T-helper 9 cell (primary cell): ENCODE measurements around the gene TCEAL3.
"Not testable (repeated sequence)": the region's sequence is repeated elsewhere in the genome, so short reads cannot be mapped to it uniquely, and the experiment has no call there.

Source experiments
- DNase-seq: peaks from one replicate; pipeline ENCODE4 v3.0.0-alpha.2; 2020

The TCEAL3 gene

DNA sequence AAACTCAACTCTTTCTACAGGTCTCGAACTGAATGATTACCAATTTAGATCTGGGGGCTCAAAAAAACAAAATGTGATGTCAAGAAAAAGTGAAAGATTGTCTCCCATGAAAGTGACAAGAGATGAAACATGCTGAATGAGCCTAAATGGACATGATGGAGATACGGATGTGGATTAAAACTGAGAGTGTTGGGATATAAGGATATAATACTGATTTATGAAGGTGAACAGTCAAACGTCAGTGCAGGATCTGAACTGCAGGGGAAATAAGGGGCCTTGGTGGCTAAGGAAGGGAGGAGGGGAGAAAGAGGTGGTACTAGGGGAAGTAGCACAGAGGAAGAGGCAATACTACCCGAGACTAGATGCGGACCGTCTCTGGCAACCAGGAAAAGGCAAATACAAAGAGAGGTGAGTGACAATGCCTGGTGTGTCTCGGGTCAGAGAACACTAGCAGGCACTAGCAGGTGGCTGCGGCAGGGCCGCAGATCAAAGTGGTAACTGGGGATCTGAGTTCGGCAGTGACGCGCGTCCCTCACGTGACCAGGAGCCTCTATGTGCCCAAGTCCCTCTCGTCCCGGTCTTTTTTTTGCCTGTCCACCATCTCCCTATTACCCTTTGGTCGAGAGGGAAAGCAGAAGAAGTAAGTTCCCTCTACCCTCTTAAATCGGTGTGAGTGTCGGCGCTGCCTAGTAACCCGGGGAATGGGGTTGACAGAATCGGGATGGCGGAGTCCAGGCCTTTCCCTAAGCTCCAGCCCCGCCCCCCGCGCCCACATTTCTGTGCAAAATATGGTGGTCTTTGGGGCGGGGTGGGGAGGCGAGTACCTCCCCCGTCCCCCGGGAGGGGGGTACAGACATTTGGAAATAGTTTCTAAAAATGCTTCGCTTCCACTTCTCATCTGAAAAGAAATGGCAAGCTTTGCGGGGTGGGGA is 20.9 kb downstream of the TCEAL3 start, which contains the start of gene TCEAL1:
Gene TCEAL1 (plus strand): TSS at position 590 of the 932 bp plus-strand sequence. CDS start 942 bp downstream, outside the sequence.
- DNase-seq, result peak; percentile 20

DNA sequence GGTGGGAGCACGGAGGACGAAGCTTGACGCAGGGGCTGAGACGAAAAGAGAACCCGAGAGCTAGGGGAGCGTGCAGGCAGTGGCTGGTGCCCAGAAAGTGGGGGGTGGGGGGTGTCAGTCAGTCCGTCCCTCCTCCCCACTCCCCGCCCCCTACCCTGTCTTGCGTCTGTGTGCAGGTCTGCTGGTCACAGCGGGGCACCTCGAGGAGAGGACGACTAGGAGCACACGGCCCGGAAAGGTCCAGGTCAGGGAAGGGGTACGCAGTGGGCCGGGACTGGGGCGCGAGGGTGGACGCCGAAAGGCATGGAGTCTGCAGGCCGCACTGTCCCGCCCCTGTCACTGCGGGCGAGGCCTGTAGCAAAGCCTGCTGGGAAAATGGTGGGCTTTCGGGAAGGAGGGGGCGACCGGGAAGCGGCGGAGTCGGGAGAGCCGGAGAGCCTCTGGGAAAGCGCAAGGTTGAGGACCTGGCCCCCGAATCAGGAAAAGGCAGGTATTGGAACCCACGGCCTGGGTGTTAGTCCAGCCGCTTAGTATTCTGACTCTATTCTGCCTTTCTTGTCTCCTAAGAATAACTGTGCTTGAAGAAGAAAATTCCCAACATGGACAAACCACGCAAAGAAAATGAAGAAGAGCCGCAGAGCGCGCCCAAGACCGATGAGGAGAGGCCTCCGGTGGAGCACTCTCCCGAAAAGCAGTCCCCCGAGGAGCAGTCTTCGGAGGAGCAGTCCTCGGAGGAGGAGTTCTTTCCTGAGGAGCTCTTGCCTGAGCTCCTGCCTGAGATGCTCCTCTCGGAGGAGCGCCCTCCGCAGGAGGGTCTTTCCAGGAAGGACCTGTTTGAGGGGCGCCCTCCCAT is 21.8 kb downstream of the TCEAL3 start:
- no peak for DNase-seq

- no peak for DNase-seq
These were observed 22.4 kb downstream of the TCEAL3 start for GRCh38 chrX:103630171-103630511.

GRCh38 chrX:103631145-103631544 is 23.4 kb downstream of the TCEAL3 start:
- no peak for DNase-seq

DNA sequence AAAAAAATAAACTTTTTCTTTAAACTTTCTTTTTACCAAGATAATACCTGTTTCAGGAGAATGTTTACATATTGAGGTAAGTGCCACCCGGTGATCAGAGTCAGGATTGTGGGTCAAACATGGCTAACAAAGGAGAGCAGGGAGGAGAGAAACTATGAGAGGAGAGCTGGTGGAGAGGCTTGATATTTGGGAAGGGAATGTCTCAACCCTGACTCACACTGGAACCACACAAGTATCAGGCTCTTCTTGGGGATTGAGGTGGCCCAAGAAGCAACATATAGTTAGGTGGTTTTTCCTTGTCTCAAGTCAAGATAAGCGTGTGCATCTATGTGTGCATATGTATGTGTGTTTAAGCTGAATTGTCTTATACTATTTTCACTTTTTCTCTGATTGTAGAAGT is 27.7 kb downstream of the TCEAL3 start:
- no peak for DNase-seq

DNA sequence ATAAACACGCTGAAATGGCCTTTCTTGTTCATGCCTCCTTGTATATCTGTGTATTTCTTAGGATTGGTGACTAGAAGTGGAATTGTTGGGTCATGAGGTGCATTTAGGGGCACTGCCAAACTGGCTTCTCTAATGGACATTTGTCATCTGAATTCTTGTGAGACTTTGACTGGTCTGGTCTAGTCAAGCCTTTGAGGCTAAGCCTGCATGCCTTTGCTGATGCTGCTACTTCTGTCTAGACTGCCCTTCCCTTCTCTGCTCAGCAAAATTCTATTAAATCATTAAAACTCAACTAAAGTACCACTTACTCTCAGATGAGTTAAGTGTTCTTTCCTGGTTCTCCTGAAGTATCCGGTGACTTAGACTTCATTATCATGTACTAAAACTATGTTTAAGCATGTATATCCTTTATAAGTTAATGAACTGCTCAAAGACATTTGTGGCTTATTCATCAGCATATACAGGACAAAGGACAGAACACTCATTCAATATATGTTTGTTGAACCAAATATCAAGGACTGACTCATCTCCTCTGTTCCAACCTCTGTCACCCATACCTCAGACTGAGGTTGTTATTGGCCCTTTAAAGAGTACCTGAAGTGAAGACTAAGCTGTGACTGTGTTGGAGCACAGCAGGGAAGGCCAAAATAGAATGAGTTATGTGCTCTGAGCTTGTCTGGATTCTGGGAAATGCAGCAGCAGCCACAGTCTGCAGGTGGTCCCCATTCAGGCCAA is 30.0 kb downstream of the TCEAL3 start:
- DNase-seq, result no peak

DNA sequence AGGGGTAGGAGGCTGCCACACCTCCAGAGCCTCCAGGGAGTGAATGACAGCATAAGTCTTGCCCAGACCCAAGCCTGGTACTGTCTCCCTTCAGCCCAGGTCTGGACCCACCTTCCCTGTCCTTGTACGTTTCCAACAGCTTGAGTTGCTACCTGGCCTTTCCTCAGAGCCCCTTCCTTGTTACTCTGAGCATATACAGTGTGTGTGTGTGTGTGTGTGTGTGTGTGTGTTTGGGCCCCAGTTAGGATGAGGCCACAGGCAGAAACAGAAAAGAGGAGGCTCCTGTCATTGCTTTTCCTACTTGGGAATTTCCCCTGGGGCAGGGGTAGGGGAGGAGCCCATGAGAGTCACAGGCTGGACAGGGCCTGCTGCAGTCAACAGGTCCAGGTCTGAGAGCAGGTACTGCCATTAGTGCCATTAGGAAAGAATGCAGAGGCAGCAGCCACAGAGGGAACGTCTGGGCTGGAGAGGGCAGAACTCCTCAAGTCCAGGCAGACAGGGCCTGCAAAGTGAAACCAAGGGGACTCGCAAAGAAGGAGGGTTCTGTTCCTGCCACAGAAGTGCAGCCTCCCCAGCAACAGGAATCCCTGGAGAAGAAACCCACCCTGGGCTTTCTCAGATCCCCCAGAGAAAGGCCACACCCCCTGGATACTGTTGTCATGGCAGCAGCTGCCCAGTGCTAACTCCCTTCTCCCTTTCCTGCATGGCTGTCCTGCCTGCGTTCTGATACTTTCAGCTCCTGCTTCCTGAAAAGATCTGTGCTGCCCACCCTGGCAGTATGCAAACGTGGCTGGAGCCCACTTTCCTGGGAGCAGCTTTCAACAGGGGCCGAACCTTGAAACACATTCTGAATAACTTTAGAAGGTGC is 30.9 kb downstream of the TCEAL3 start:
- DNase-seq, result not testable (repeated sequence)

DNA sequence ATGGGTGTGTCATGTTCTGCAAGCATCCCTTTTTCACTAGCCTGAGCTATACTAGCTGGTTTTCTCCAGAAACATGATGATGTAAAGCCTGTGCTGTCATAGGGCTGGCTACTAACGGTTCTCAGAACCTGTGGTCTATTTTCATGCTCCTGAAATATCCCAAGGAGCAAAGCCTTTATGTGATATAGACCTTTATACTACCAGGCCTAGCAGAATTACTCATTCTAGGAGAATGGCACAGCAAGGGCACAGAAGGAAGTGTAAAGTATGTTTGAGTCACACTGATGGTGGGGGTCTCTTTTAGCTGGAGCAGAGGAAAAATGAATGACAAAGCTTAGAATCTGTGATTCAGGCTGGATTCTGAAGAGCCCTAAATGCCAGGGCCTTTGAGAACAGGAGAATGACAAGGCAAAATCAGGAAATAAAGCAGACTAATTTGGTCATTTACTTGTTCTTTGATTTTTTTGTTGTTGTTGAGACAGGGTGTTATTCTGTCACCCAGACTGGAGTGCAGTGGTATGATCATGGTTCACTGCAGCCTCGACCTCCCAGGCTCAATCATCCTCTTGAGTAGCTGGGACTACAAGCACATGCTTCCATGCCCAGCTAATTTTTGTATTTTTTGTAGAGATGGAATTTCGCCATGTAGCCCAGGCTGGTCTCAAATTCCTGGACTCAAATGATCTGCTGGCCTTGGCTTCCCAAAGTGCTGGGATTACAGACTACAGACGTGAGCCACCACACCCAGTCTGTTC is 32.8 kb downstream of the TCEAL3 start:
- DNase-seq, result no peak

- DNase-seq, result no peak
These were observed 36.4 kb downstream of the TCEAL3 start for GRCh38 chrX:103644125-103644524.

DNA sequence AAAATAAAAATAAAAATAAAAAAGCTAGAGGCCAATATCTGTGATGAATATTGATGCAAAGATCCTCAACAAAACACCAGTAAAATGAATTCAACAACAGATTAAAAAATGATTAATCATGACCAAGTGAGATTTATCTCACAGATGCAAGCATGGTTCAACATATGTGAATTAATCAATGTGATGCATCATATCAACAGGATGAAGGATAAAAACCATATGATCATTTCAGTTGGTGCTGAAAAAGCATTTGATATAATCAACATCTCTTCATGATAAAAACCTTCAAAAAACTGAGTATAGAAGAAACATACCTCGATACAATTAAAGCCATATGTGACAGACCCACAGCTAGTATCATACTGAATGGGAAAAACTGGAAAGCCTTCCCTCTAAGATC is 39.9 kb downstream of the TCEAL3 start:
- no peak for DNase-seq

DNA sequence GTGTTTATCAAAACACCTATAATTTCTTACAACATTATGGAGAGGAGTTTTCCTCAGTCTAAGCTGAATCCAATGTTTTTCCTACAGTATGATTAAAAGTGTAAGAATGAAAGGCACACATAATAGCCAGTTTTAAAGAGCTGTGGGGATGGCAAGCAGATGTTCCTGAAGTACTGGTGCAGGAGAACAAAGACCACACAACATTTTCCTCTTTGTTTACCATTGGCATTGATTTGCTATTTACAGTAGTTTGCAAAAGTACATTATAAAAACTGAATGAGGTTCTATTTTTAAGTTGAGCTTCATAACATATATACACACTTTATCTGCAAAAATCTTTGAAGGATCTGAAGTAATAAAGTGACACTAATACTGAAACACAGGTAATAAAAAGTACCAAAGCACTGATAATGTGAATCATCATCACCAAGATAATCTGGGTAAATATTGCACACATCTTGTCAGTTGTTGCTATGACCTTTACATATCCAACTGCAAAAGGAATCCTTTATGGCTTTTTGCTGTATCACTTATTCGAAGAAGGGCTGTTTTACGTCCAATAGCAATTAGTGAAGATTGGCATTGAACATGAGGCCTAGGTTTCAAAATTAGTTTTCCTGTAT is 43.5 kb downstream of the TCEAL3 start:
- DNase-seq, result no peak

DNA sequence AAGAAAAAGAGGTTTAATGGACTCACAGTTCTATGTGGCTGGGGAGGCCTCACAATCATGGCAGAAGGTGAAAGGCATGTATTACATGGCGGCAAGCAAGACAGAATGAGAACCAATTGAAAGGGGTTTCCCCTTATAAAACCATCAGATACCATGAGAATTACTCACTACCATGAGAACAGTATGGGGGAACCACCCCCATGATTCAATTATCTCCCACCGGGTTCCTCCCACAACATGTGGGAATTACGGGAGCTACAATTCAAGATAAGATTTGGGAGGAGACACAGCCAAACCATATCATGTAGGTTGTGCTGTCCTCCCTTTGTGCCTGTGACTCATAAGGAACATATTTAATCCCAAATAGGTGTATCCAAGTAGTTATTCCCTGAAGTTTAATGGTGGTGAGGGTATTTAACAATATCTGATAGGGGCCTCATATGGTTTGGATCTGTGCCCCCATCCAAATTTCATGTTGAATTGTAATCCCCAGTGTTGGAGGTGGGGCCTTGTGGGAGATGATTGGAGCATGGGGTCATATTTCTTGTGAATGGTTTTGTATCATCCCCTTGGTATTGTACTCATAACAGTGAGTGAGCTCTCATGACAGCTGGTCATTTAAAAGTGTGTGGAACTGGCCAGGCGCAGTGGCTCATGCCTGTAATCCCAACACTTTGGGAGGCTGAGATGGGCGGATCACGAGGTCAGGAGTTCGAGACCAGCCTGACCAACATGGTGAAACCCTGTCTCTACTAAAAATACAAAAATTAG is 47.7 kb downstream of the TCEAL3 start:
- DNase-seq, result not testable (repeated sequence)

DNA sequence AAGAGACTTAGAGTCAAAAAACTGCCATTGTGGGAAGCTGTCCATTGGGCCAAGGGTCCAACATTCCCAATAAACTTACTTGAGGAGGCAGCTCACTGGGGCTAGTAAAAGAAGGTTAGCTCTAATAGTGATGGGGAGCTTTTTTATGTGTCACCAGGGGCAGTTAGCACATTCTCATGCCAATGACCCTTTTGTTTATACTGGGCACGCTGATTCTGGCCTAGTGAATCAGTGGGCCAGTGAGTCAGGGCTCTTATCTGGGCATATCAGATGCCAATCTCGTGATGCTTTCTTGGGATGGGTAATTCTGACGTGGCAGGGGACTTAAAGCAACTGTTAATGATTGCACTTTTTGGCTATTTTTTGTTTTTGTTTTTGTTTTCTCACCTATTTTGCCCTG is 48.9 kb downstream of the TCEAL3 start:
- no peak for DNase-seq

GRCh38 chrX:103657066-103657465 is 49.3 kb downstream of the TCEAL3 start:
- DNase-seq, result not testable (repeated sequence)

DNA sequence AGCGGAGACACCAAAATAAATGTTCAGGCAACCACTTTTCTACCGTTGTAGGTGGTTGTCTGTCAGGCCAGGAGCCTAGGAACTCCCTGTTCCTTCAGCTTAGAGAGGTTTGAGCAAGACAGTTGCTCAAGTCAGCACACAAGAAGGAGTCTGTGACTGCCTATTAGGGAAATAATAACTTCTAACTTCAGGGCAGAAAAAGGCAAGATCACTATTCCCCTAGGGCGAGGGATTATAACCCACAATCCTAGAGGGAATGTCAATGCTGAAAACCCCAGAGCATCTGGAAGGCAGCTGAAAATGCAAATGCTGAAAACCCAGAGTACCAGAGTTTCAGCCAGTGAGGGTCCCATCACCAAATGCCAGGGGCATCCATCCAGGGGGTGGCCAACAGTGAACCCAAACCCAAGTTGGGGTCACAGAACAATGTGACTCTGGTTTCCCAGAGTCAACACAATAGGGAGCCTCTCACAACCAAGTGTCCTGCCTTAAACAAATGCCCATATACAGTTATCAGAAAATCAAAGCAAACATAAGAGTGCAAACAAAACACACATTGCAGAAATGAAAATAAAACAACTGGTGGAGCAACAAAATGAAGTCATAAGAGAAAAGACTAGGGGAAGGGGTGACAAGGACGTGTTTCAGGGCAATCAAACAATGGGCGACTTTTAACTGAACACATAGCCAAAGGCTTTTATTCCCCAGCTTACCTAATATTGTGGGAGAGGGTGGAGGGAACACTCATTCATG is 51.1 kb downstream of the TCEAL3 start:
- no peak for DNase-seq

- DNase-seq, result not testable (repeated sequence)
These were observed 51.7 kb downstream of the TCEAL3 start for GRCh38 chrX:103659460-103659859.
